Measurements from ENCODE around the gene VPS13A.

- TF ChIP-seq CTCF (IDR thresholded peaks at IDR 0.05; ENCODE audit: low read length): no peak
- no peak for TF ChIP-seq EZH2 (IDR thresholded peaks at IDR 0.05; ENCODE audit: borderline replicate concordance, low read length)
Observed at GRCh38 chr9:77290373-77290772, 113.0 kb downstream of the VPS13A start.

All from OCI-LY1 (cell line).